ENCODE data around the gene CSRP1. TPM values are rescaled to one million over a fixed set of nuclear protein-coding genes. Genes with fewer than 3 reads are reported as not detected.

CSRP1 gene
- total and polyA plus RNA-seq, 9 of the 15 experiments (the other 6 are each of a cell fraction or from before 2014, with no cell fraction given) = 6.8 to 39.4 (median 23.7) TPM

- TF ChIP-seq RB1 (IDR thresholded peaks at IDR 0.05; ENCODE audit: low read depth) (no peak), FOSL1 (tag; conservative IDR thresholded peaks at IDR 0.05) (0 out of 2 replicates have a peak, but pooled peaks have one; percentile 32), MAZ (CRISPR knock-in tag; conservative IDR thresholded peaks at IDR 0.05 in 1 of 2, IDR thresholded peaks at IDR 0.05 in 1 of 2) (peak in 1 of 2 experiments; percentile 51; a peak in 1 of 4 replicates), CTBP1 (IDR thresholded peaks at IDR 0.05; ENCODE audit: borderline replicate concordance) (peak; percentile 63; the same call in 1 of the 2 replicates), BACH1 (tag; IDR thresholded peaks at IDR 0.05) (peak; percentile 63; the same call in 1 of the 2 replicates), JUN (IDR thresholded peaks at IDR 0.05; ENCODE audit: borderline replicate concordance, low read depth, low read length) (no peak), JUN (CRISPR knock-in tag; IDR thresholded peaks at IDR 0.05; ENCODE audit: borderline replicate concordance) (no peak), ATF7 (IDR thresholded peaks at IDR 0.05) (no peak), NRF1 (conservative IDR thresholded peaks at IDR 0.05 in 1 of 2, IDR thresholded peaks at IDR 0.05 in 1 of 2) (peak; percentile 26 to 36; a peak in 2 of 4 replicates), PBX2 (CRISPR knock-in tag; IDR thresholded peaks at IDR 0.05; ENCODE audit: low read depth) (no peak), PBX2 (tag; conservative IDR thresholded peaks at IDR 0.05; ENCODE audit: low read depth) (peak; percentile 74), NR2C2 (CRISPR knock-in tag; IDR thresholded peaks at IDR 0.05) (no peak), NR2C2 (tag; IDR thresholded peaks at IDR 0.05) (peak; percentile 57; the same call in 1 of the 2 replicates), DNMT1 (IDR thresholded peaks at IDR 0.05) (no peak), TCF3 (CRISPR knock-in tag; IDR thresholded peaks at IDR 0.05) (peak; percentile 53), ZNF197 (CRISPR knock-in tag; IDR thresholded peaks at IDR 0.05; ENCODE audit: low read depth) (no peak), CCAR2 (IDR thresholded peaks at IDR 0.05; ENCODE audit: low read depth, low read length) (no peak), ZFP36 (IDR thresholded peaks at IDR 0.05; ENCODE audit: low read depth, low read length, partially characterized antibody) (peak; percentile 79), FIP1L1 (IDR thresholded peaks at IDR 0.05; ENCODE audit: low read depth, low read length, poor library complexity, severe bottlenecking) (no peak), TAL1 (IDR thresholded peaks at IDR 0.05) (peak; percentile 32; the same call in 1 of the 2 replicates), TBP (optimal IDR thresholded peaks at IDR 0.05; ENCODE audit: low read depth, low read length) (no peak), PATZ1 (CRISPR knock-in tag; IDR thresholded peaks at IDR 0.05; ENCODE audit: borderline replicate concordance) (no peak), ZNF584 (CRISPR knock-in tag; IDR thresholded peaks at IDR 0.05; ENCODE audit: low read depth) (0 out of 2 replicates have a peak, but pooled peaks have one; percentile 56), RBM25 (IDR thresholded peaks at IDR 0.05; ENCODE audit: low read depth, low read length, severe bottlenecking) (no peak)
Observed at GRCh38 chr1:201486187-201486586, 20.7 kb downstream of the CSRP1 start (continued).
